H1 (cell line): ENCODE data around the gene CRYBB1. TPM values are rescaled to one million over a fixed set of nuclear protein-coding genes. Genes with fewer than 3 reads are reported as not detected.

Experiments used
- BACH1 ChIP-seq: IDR thresholded peaks from 2 replicates; pipeline ENCODE4 v1.6.1; 2012; ENCODE audit warnings: low read length, improper control_type of control experiment
- FOSL1 ChIP-seq: IDR thresholded peaks from 2 replicates; pipeline ENCODE4 v1.6.1; 2011; ENCODE audit warnings: mild to moderate bottlenecking, low read depth, low read length, moderate library complexity; ENCODE audit not compliant: insufficient read depth
- polyA plus RNA-seq, 7 experiments: library from polyadenylated mRNA; depleted of rRNA in 3 of 7; stranded (reverse) in 5 of 7; unstranded in 2 of 7; fragments of >200 nt in 5 of 7; fragments of 200-250 nt in 2 of 7; gene quantifications; 1 replicate in 5 of 7; 2 replicates in 1 of 7; 4 replicates in 1 of 7; pipeline versions ENCODE4 v1.2.1 to v1.2.3, GENCODE V29; 2011 to 2013; ENCODE audit warnings: missing spikeins in 2 of 7, mixed read lengths in 2 of 7
- total RNA-seq: library from RNA; stranded (reverse); fragmentation: NEBNext Ultra II Directional; extraction: Animal tissue kit (Norgen Biotek cat#: 25700); gene quantifications from 2 replicates; pipeline ENCODE4 v1.2.1, GENCODE V29; 2021

CRYBB1 gene
- total and polyA plus RNA-seq, 2 of the 8 experiments (the other 6 are each of a cell fraction or from before 2014, with no cell fraction given) = 1.7 to 6.0 TPM

- TF ChIP-seq FOSL1 (no peak), BACH1 (no peak)
Measured at GRCh38 chr22:26612652-26613051, 5.2 kb downstream of the CRYBB1 start (continued).
